ENCODE measurements around the gene USP25.

GRCh38 chr21:15732290-15732995, 2.7 kb downstream of the USP25 start:
- no peak for TF ChIP-seq CTCF (conservative IDR thresholded peaks at IDR 0.05; ENCODE audit: low read depth in 2 of 2)
- TF ChIP-seq POLR2AphosphoS5 (IDR thresholded peaks at IDR 0.05; ENCODE audit: low read depth) = no peak
- TF ChIP-seq EZH2phosphoT487 (IDR thresholded peaks at IDR 0.05; ENCODE audit: unreplicated experiment) = no peak
- no peak for TF ChIP-seq REST (IDR thresholded peaks at IDR 0.05; ENCODE audit: unreplicated experiment)
- no peak for TF ChIP-seq JUNB (IDR thresholded peaks at IDR 0.05; ENCODE audit: unreplicated experiment)
- no peak for TF ChIP-seq EZH2 (IDR thresholded peaks at IDR 0.05; ENCODE audit: low read depth, unreplicated experiment)
- TF ChIP-seq ETS1 (IDR thresholded peaks at IDR 0.05) = no peak
- no peak for TF ChIP-seq CREB1 (CRISPR knock-in tag; IDR thresholded peaks at IDR 0.05; ENCODE audit: low read depth)
- TF ChIP-seq ZNF114 (CRISPR knock-in tag; IDR thresholded peaks at IDR 0.05) = no peak
- TF ChIP-seq STAT1 (IDR thresholded peaks at IDR 0.05; ENCODE audit: unreplicated experiment) = no peak
- TF ChIP-seq NANOG (IDR thresholded peaks at IDR 0.05; ENCODE audit: borderline replicate concordance) = no peak

Data from GM23338 (cell line).